Cortex of kidney (tissue), 1 donor: ENCODE data around the gene HOXA10.
A peak's percentile ranks its signal among the peaks of the same experiment; 100 is the strongest.

Experiments
- DNase-seq: peaks from one replicate; lab custom pipeline; 2025; lab: John Stamatoyannopoulos, UW

Gene HOXA10

GRCh38 chr7:27143950-27144780, 30.0 kb downstream of the HOXA10 start:
- DNase-seq, result no peak

DNA sequence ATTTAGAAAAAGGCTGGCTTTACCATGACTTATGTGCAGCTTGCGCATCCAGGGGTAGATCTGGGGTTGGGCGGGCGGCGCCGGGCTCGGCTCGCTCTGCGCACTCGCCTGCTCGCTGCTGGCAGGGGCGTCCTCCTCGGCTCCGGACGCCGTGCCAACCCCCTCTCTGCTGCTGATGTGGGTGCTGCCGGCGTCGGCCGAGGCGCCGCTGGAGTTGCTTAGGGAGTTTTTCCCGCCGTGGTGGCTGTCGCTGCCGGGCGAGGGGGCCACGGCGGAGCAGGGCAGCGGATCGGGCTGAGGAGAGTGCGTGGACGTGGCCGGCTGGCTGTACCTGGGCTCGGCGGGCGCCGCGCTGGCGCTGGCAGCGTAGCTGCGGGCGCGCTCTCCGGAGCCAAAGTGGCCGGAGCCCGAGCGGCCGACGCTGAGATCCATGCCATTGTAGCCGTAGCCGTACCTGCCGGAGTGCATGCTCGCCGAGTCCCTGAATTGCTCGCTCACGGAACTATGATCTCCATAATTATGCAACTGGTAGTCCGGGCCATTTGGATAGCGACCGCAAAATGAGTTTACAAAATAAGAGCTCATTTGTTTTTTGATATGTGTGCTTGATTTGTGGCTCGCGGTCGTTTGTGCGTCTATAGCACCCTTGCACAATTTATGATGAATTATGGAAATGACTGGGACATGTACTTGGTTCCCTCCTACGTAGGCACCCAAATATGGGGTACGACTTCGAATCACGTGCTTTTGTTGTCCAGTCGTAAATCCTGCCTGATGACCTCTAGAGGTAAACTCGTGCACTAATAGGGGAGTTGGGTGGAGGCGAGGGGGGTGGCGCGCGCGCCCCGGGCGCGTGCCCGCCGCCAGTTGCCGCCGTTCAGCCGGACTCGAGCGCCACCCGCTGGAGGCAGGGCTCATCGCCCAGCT, 30.8 kb downstream of the HOXA10 start, which contains the start of gene HOXA5:
HOXA5 (minus strand) TSS at position 659 of the 927 bp plus-strand sequence; CDS start at position 585, 74 bp downstream.
- peak; percentile 28 for DNase-seq

DNA sequence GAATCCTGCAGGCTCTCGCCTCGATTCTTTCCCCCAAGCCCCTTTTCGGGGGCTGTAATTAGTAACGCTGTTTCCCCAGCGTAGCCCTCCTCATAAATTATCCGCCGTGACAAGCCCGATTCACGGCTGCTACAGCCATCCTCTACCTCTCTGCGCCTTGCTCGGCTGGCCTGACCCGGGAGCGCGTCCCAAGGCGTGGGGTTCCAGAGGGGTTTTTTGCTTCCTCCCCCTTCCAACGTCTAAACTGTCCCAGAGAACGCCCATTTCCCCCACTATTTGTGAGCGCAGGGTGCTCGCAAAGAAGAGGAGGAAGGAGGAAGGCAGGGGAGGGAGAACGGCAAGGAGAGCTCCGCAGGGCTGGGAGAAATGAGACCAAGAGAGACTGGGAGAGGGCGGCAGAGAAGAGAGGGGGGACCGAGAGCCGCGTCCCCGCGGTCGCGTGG, 31.5 kb downstream of the HOXA10 start:
- no peak for DNase-seq

DNA sequence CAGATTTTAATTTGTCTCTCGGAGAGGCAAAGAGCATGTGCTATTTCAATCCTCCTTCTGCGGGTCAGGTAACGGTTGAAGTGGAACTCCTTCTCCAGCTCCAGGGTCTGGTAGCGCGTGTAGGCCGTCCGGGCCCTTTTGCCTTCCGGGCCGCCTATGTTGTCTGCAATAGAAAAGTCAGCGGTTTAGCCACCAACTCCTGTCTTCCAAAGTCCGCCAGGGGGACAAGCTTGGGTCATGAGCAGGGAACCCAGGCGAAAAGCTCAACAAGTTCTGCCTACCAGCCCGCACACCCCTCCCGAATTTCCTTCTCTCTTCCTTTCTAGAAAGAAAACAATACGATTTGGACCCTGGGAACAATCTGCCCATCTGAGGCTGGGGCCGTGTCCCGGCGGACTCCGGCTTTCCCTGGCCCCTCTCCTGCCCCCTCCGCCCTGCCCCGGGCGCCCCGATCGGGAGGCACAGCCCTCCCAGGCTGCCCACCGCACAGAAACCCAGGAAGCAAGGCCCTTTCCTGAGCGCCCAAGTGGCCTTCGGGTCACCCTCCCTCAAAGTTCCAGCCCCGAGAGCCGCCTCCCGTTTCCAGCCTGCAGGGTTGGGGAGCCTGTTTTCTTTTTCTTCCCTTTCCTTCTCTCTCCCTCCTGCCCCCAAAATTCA, 32.1 kb downstream of the HOXA10 start:
- DNase-seq, result no peak

DNA sequence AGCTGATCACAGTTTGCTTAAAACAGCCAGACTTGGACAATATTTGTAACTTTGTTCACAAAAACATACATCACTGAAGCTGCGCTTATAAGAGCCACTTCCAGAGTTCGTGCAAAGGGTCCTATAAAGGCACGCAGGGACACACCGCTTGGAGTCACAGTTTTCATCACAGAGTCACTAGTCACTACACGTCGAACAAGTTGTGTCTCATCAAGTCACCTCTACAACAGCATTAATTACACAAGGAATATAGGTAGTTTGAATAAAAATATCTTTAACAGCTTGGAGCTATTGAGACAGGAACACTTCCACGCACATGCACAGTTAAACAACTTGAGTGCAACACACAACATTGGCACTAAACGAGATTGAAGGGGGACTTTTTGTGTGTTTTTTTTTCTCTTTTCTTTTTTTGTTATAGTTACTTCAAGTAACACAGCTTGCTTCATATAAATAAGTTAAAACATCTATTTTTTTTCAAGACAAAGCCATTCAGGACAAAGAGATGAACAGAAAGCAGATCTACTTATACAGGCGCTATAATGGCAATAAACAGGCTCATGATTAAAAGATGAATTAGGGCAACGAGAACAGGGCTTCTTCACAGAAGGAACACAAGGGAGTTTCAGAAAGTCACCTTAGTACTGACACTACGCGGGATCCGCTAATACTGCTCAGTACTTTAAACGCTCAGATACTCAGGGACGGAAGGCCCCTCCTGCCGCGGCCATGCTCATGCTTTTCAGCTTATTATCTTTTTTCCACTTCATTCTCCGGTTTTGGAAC, 32.8 kb downstream of the HOXA10 start:
- no peak for DNase-seq

GRCh38 chr7:27140126-27140857, 33.8 kb downstream of the HOXA10 start:
- DNase-seq, result no peak

DNA sequence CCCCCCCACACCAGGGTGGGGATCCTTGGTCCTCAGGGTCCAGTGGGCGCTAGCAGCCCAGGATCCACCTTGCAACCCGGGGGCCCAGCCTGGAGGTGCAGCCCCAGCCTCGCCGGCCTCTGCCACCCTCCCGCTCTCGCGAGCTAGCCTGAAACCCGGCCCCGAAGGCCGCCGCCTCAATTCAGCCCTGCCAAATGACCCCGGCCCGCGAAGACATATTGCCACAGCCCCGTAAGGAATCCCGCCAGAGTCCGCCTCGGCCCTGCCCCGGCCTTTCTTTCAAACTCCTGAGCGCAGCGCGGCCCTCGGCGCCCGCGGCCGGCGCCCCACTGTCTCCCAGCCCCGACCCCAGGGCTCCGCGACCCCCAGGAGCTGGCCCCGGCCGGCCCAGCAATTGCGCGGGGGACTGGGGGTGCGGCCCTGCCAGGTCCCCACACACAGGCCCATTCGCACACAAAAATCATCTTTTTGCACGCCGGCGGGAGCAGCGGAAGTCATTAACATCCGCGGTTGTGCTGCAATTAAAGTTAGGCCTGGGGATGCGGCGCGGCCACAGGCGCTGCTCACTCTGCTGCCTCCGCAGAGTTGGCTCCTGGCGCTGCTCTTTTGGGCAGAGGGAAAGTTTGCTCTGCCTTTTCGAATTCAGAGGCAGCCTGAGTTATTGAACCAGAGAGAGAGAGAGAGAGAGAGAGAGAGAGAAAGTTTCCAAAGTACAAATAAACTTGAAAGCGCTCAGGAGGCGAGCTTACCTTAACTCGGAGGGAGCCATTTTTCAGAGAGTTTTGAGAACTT, 34.6 kb downstream of the HOXA10 start:
- DNase-seq, result no peak

DNA sequence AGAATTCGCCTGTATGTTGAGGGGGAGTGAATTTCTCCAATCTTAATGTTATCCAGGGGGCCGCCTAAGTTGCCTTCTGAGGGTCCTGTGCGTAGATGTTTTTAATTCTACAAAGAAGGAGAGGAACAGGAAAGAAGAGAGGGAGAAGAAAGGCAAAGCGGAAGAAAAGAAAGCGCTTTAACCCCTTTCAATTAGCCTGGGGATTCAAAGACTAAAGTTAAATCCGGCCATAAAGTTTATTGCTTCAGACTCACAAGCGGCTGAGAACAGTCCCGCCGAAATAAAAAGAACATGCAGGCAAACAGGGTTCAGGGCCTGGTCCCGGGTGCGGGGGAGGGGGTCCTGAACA, 35.2 kb downstream of the HOXA10 start:
- DNase-seq, result no peak

- DNase-seq, result no peak
Observed at GRCh38 chr7:27138472-27138871, 35.6 kb downstream of the HOXA10 start.

- no peak for DNase-seq
Observed at GRCh38 chr7:27137640-27138315, 36.3 kb downstream of the HOXA10 start.

DNA sequence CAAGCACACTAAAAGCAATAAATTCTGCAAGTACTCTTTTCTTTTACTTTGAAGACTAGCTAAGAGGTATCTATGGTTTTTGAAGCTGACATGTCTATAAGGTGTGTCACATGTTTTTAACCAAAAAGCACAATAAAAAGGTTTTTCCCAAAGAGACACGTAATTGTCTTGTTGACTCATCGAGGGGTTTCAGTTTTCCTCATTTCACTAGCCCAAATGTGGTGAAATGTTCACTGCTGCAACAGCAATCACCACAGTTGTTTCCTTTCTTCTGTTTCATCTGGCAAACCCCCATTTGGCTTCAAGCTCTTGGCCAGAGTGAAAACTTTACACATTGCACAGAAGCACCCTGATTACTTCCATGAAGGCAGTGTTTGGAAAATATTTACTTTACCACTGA, 39.7 kb downstream of the HOXA10 start:
- no peak for DNase-seq

DNA sequence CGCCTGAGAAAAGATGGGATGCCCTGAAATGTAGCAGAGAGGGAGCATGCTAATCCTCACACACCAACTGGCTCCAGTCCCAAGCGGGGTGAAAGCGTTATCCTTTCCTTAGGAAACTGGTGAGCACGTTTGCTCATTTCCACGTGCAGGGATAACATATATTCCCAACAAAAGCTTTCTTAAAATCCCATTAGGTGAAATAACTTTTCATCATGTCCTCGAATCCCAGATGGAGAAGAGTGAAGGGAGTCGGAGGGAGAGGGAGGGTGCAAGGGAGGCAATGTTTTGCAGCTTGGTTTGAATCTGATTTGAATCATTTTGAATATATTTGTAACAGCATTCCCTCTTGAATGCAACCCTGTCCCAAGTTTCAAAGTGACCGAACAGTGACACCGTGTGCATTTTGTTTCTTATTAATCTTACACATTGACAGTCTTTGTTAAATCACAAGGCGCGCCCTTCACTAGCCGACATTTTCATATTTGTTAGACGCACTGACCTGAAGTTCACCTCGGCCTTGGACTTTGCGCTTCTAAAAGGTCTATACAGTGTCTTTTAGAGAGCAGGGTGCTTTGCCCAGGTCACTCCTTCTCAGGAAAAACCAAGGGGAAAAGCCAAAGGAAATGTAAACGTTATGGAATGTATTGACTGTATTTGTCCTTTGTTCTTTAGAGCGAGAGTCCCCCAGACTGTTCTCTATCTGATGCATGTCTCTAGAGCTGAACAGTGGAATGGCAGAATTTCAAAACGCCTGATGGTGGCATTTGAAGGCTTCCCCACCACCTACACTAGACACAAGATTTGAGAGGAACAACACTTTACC, 40.5 kb downstream of the HOXA10 start:
- no peak for DNase-seq

GRCh38 chr7:27132978-27133377, 41.1 kb downstream of the HOXA10 start:
- no peak for DNase-seq

DNA sequence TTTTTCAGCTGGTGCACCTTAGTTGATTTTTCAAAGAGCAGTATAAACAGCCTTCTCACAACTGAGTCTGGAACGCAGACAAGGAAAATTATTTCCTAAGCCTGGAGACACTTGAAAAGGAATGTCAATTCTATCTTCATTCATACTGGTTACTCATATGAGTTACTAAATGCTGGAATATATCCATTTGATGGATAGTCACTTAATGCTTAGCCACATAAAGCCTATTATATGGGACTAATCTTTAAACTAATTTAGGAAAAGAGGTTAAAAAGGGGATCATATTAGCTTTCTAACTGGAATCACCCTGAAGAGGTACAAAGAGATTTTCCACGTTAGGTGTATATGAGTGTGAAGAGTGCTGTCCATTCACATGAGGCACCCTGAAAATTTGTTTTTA, 41.9 kb downstream of the HOXA10 start:
- no peak for DNase-seq

DNA sequence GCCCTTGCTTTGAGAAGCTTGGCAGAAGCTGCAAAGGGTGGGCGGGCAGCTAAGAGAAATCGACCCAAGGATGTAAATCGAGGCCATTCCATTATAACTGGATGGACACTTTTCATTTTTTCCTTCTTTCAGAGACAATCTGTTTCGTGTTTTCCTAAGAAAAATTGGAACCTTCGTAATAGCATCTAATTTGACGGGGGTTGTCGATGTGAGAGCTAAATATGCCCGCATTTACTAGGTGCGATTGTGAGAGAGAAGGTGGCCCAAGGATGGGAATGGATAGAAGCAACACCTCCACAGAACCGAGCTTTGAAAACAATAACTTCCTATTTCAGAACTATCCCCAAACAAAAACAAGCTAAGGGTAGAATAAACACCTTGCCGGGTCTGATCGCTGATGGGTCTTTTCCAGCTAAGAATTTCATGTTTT, 42.7 kb downstream of the HOXA10 start:
- no peak for DNase-seq

DNA sequence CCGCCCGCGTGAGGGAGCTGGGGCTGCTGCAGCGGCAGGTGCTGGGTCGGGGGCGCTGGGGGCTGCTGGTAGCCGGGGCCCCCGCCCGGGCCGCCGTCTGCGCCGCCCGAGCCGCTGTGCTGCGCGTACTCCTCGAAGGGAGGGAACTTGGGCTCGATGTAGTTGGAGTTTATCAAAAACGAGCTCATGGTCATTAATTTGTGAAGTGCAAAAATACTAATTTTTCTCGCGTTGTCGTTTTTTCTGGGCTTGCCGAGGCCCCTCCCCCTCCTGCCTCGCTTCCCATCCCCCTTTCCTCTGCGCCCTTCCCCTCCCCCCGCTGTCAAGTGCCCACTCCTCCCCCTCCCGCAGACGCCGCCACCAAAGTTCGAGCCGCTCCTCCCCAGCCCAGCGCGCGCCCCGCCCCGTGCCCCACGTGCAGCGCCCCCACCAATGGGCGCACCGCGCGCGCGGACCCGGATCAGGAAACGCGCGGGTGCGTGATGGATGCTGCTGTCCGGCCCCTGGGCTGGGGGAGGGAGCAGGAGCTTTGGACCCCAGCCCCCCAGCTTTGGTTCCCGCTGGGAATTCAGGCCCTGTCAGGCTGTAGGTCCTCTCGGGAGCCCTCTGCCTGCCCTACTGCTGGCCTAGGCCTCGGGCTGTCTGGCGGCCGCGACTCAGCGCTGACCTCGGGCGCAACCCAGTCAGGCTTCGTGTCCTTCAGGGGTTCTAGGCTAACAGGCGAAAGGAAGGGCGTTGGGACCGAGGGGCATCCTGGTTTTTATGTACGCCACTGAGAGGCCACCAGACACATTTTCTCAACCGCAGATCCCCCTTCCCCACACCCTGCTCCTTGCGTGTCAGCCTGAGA, 43.4 kb downstream of the HOXA10 start, which contains the start of gene HOXA4:
HOXA4 (minus strand) TSS at position 218 of the 850 bp plus-strand sequence; CDS start at position 194, 24 bp downstream.
- peak; percentile 47 for DNase-seq
